ENCODE measurements around the gene MOB3A.

The MOB3A gene

GRCh38 chr19:2021453-2022140 lies 74.5 kb downstream of the MOB3A start:
- no peak for DNase-seq
